Stimulated activated CD4-positive, alpha-beta T cell treated with anti-CD3 and anti-CD28 coated beads, TNF-alpha, amount 100 ng/mL, for 48 hours (primary cell): ENCODE results near the gene AADACL4.
"Not testable (repeated sequence)": the region's sequence is repeated elsewhere in the genome, so short reads cannot be mapped to it uniquely, and the experiment has no call there.

Experiments used
- DNase-seq, 3 donors: peaks; one replicate each; pipeline ENCODE4 v3.0.0-alpha.2; 2020; ENCODE audit warnings: low read depth in 3 of 3

AADACL4 gene

GRCh38 chr1:12629985-12630760 is 13.7 kb upstream of the AADACL4 start:
- DNase-seq, result no peak

- no peak for DNase-seq
Observed at GRCh38 chr1:12630946-12631530, 12.8 kb upstream of the AADACL4 start.

- DNase-seq, result no peak
Observed at GRCh38 chr1:12631571-12631970, 12.3 kb upstream of the AADACL4 start.

- no peak for DNase-seq
Observed at GRCh38 chr1:12634156-12634555, 9.7 kb upstream of the AADACL4 start.

- no peak for DNase-seq
Observed at GRCh38 chr1:12634696-12635202, 9.1 kb upstream of the AADACL4 start.

GRCh38 chr1:12636098-12636950 is 7.6 kb upstream of the AADACL4 start:
- no peak for DNase-seq

- no peak for DNase-seq
Observed at GRCh38 chr1:12637693-12638092, 6.2 kb upstream of the AADACL4 start.

GRCh38 chr1:12640237-12640957 is 3.5 kb upstream of the AADACL4 start:
- DNase-seq, result no peak

GRCh38 chr1:12640958-12641272 is 3.0 kb upstream of the AADACL4 start:
- no peak for DNase-seq

GRCh38 chr1:12643079-12643478 is 806 bp upstream of the AADACL4 start:
- no peak for DNase-seq

GRCh38 chr1:12644237-12644636 is 352 bp downstream of the AADACL4 start:
- no peak for DNase-seq

- DNase-seq, result no peak
Observed at GRCh38 chr1:12644829-12645228, 944 bp downstream of the AADACL4 start.

- not testable (repeated sequence) for DNase-seq
Observed at GRCh38 chr1:12645401-12645800, 1.5 kb downstream of the AADACL4 start.

GRCh38 chr1:12648741-12649140 is 4.9 kb downstream of the AADACL4 start:
- DNase-seq, result no peak

- no peak for DNase-seq
Observed at GRCh38 chr1:12649971-12650421, 6.1 kb downstream of the AADACL4 start.

GRCh38 chr1:12654004-12654567 is 10.2 kb downstream of the AADACL4 start:
- no peak for DNase-seq

GRCh38 chr1:12654657-12655056 is 10.8 kb downstream of the AADACL4 start:
- no peak for DNase-seq

- no peak for DNase-seq
Observed at GRCh38 chr1:12656575-12656974, 12.7 kb downstream of the AADACL4 start.

- no peak for DNase-seq
Observed at GRCh38 chr1:12657060-12657884, 13.4 kb downstream of the AADACL4 start.

GRCh38 chr1:12657885-12658512 is 14.1 kb downstream of the AADACL4 start:
- DNase-seq, result not testable (repeated sequence)
